ENCODE data around the gene COG7.
A peak's percentile ranks its signal among the peaks of the same experiment; 100 is the strongest.
"Not testable (repeated sequence)": the region's sequence is repeated elsewhere in the genome, so short reads cannot be mapped to it uniquely, and the experiment has no call there.

The COG7 gene

DNA sequence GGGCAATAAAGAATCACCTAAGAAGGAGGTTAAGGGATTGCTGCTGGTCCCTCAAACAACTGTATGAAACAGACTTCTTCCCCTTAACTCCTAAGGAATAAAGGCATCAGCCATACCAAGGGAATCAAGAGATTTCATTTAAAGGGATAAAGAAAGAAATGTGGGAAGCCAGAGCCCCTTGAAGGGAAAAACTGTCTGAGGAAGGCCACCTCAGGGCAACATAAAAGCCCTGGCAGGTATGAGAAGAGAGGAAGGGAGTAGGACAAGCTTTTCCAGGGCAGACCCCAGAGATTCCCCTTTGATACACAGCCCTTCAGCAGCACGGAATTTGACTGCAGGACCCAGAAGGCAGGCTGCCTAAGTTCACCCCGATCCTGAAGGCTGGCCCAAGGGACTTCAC lies 43.5 kb downstream of the COG7 start:
- Histone ChIP-seq H3K4me1 (ENCODE audit: control insufficient read depth, insufficient read depth, low read length) (peaks cover 16% of the 10 kb centered on the region), H3K9ac (ENCODE audit: low read length) (peak overlapping the region; percentile 22), H3K4me3 (ENCODE audit: low read depth, low read length) (no peak overlapping the region), H3K27me3 (ENCODE audit: control insufficient read depth, insufficient read depth, low read length) (no peaks in the 10 kb centered on the region), H3K9me3 (ENCODE audit: control insufficient read depth, insufficient read depth, low read depth, low read length) (no peaks in the 10 kb centered on the region), H3K36me3 (ENCODE audit: control insufficient read depth, insufficient read depth, low read length) (peaks cover 70% of the 10 kb centered on the region), H3K27ac (ENCODE audit: low read depth, low read length) (peak overlapping the region; percentile 48; the same call in 1 of the 2 replicates)

DNA sequence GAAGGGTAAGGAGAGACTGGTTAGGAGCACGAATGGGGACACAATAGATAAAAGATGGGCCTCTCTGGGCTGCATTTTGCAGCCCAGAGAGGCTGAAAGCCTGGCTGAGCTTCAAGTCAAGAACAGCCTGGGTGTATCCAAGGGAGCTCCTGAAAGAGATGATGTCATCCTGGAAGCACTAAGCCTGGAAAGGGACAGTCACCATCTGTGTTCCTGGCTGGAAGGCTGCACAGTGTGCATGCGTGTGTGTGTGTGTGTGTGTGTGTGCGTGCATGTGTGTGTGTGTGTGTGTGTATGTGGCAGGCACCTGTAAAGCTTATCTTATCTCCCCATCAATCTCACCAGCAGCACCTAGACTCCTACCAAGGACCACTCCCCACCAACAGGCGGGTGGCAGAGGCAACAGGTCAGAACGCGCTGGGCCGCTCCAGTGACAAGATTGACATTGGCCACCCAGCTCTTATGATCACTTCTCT lies 44.1 kb downstream of the COG7 start:
- Histone ChIP-seq H3K27ac (ENCODE audit: low read depth, low read length) (no peak overlapping the region), H3K4me3 (ENCODE audit: low read depth, low read length) (no peak overlapping the region), H3K27me3 (ENCODE audit: control insufficient read depth, insufficient read depth, low read length) (no peaks in the 10 kb centered on the region), H3K36me3 (ENCODE audit: control insufficient read depth, insufficient read depth, low read length) (peaks cover 69% of the 10 kb centered on the region), H3K9ac (ENCODE audit: low read length) (no peak overlapping the region), H3K9me3 (ENCODE audit: control insufficient read depth, insufficient read depth, low read depth, low read length) (no peaks in the 10 kb centered on the region), H3K4me1 (ENCODE audit: control insufficient read depth, insufficient read depth, low read length) (peaks cover 16% of the 10 kb centered on the region)

DNA sequence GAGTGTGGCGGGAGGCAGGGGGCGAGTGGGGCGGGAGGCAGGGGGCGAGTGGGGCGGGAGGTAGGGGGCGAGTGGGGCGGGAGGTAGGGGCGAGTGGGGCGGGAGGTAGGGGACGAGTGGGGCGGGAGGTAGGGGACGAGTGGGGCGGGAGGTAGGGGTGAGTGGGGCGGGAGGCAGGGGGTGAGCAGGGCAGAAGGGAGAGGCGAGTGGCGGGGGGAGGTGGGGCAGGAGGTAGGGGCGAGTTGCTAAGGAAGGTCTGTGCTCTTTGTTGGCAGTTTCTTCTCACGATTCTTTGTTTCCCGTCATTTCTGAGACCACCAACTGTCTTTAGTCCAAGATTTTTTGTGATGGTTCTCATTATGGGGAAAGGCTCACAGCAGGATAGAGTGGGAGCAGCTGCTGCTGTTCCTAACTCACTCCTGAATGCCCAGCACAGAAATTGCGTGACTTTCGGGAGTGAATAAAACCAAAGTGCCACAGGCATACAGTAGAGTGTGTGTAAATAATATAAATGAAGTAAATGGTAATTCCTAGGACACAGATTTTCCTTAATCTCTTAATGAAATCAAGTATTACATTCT lies 44.7 kb downstream of the COG7 start:
- H3K27ac ChIP-seq (ENCODE audit: low read depth, low read length), result no peak overlapping the region

DNA sequence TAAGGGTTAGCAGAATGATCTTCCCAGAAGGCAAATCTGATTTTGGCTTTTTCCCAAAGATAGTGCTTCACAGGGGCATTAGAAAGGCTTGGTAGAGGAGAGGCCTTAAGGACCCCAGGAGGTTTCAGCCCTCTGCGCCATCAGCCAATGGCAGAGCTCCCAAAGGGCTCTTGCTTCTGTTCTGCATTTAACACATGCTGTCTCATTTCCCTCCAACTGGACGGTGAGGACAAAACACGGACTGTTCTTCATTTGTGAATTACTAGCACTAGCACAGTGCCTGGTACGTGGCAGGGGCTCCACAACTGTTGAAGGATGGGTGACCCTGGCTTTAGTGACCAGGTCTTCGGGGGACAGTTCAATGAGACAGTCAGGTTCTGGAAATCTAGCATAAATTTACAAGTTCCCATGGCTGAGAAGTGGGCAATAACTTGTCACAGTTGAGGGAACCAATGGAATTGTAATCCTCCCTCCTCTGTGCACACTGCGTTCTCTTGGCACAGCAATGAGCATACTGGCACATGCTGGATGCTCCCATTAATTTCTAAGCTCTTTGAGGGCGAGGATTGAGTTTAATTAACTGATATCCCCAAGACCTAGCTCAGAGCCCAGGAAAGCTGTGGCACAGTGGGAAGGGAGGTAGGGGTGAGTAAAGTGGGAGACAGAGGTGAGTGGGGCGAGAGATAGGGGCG lies 45.4 kb downstream of the COG7 start:
- H3K27me3 ChIP-seq (ENCODE audit: control insufficient read depth, insufficient read depth, low read length), result no peaks in the 10 kb centered on the region
- no peak overlapping the region for H3K27ac ChIP-seq (ENCODE audit: low read depth, low read length)
- no peak overlapping the region for H3K9ac ChIP-seq (ENCODE audit: low read length)
- peaks cover 70% of the 10 kb centered on the region for H3K36me3 ChIP-seq (ENCODE audit: control insufficient read depth, insufficient read depth, low read length)
- H3K4me1 ChIP-seq (ENCODE audit: control insufficient read depth, insufficient read depth, low read length), result peaks cover 16% of the 10 kb centered on the region
- H3K9me3 ChIP-seq (ENCODE audit: control insufficient read depth, insufficient read depth, low read depth, low read length), result no peaks in the 10 kb centered on the region
- no peak overlapping the region for H3K4me3 ChIP-seq (ENCODE audit: low read depth, low read length)

More for the DNA sequence above, 44.7 kb downstream of the COG7 start:
- Histone ChIP-seq H3K36me3 (ENCODE audit: control insufficient read depth, insufficient read depth, low read length) (peaks cover 69% of the 10 kb centered on the region), H3K27me3 (ENCODE audit: control insufficient read depth, insufficient read depth, low read length) (no peaks in the 10 kb centered on the region), H3K4me3 (ENCODE audit: low read depth, low read length) (no peak overlapping the region), H3K9ac (ENCODE audit: low read length) (no peak overlapping the region), H3K9me3 (ENCODE audit: control insufficient read depth, insufficient read depth, low read depth, low read length) (no peaks in the 10 kb centered on the region), H3K4me1 (ENCODE audit: control insufficient read depth, insufficient read depth, low read length) (peaks cover 16% of the 10 kb centered on the region)

DNA sequence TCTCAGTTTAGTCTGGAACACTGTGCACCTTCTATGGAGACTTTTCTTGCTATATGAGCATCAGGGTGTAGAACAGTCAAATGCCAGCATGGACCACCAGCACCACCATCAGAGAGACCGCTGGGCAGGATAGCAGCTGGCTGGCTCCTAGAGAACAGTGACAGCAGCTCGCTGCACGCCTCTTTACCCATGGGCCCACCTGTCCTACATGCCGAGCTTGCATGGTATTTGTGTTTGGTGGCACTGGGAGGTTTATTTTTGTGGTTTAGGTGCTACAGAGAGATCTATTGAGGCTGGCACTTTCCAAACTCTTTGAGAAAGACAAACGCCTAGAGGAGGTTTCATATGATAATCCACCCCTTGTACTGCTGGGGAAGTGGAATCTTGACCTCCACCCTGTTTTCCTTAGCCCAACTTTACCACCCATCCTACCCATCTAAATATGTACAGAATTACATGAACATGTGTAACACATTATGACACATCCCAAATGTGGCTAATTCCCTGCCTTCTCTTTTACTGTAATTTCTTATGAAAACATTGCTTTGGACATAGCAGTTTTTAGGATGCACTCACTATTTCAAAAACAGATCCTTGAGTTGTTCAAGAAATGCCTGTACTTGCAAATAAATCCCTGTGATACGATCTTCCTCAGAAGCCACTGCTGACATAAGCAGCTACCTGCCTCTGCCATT lies 46.3 kb downstream of the COG7 start:
- Histone ChIP-seq H3K9ac (ENCODE audit: low read length) (no peak overlapping the region), H3K27me3 (ENCODE audit: control insufficient read depth, insufficient read depth, low read length) (no peaks in the 10 kb centered on the region), H3K27ac (ENCODE audit: low read depth, low read length) (no peak overlapping the region), H3K4me1 (ENCODE audit: control insufficient read depth, insufficient read depth, low read length) (peaks cover 16% of the 10 kb centered on the region), H3K36me3 (ENCODE audit: control insufficient read depth, insufficient read depth, low read length) (peaks cover 68% of the 10 kb centered on the region), H3K9me3 (ENCODE audit: control insufficient read depth, insufficient read depth, low read depth, low read length) (no peaks in the 10 kb centered on the region), H3K4me3 (ENCODE audit: low read depth, low read length) (no peak overlapping the region)

GRCh38 chr16:23406024-23406423 lies 47.0 kb downstream of the COG7 start:
- Histone ChIP-seq H3K27ac (ENCODE audit: low read depth, low read length) (no peak overlapping the region), H3K4me3 (ENCODE audit: low read depth, low read length) (no peak overlapping the region), H3K36me3 (ENCODE audit: control insufficient read depth, insufficient read depth, low read length) (peaks cover 67% of the 10 kb centered on the region), H3K27me3 (ENCODE audit: control insufficient read depth, insufficient read depth, low read length) (no peaks in the 10 kb centered on the region), H3K9me3 (ENCODE audit: control insufficient read depth, insufficient read depth, low read depth, low read length) (no peaks in the 10 kb centered on the region), H3K9ac (ENCODE audit: low read length) (no peak overlapping the region), H3K4me1 (ENCODE audit: control insufficient read depth, insufficient read depth, low read length) (peaks cover 21% of the 10 kb centered on the region)

GRCh38 chr16:23403547-23403946 lies 49.4 kb downstream of the COG7 start:
- no peak overlapping the region for H3K4me3 ChIP-seq (ENCODE audit: low read depth, low read length)
- no peaks in the 10 kb centered on the region for H3K27me3 ChIP-seq (ENCODE audit: control insufficient read depth, insufficient read depth, low read length)
- H3K36me3 ChIP-seq (ENCODE audit: control insufficient read depth, insufficient read depth, low read length), result peaks cover 59% of the 10 kb centered on the region
- no peak overlapping the region for H3K27ac ChIP-seq (ENCODE audit: low read depth, low read length)
- peaks cover 22% of the 10 kb centered on the region for H3K4me1 ChIP-seq (ENCODE audit: control insufficient read depth, insufficient read depth, low read length)
- no peaks in the 10 kb centered on the region for H3K9me3 ChIP-seq (ENCODE audit: control insufficient read depth, insufficient read depth, low read depth, low read length)
- H3K9ac ChIP-seq (ENCODE audit: low read length), result no peak overlapping the region

DNA sequence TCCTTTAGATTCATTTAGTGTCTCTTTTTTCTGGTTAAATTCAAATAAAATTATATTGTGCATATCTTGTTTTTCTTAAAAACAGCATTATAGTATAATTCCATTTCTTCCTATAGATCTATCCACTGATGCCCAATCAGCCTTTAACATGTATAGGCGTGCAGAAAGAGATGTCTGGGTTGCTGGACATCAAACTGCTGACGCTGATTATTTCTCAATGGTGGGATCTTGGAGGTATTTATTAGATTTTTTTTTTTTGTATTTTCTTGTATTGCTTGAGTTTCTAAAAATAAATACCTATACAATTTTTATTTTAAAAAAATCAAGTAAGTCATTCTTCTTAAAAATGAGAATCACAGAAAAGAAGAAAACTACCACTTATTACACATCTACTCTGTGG lies 50.9 kb downstream of the COG7 start:
- Histone ChIP-seq H3K4me1 (ENCODE audit: control insufficient read depth, insufficient read depth, low read length) (peaks cover 25% of the 10 kb centered on the region), H3K9me3 (ENCODE audit: control insufficient read depth, insufficient read depth, low read depth, low read length) (no peaks in the 10 kb centered on the region), H3K4me3 (ENCODE audit: low read depth, low read length) (no peak overlapping the region), H3K27me3 (ENCODE audit: control insufficient read depth, insufficient read depth, low read length) (no peaks in the 10 kb centered on the region), H3K36me3 (ENCODE audit: control insufficient read depth, insufficient read depth, low read length) (peaks cover 64% of the 10 kb centered on the region), H3K9ac (ENCODE audit: low read length) (no peak overlapping the region), H3K27ac (ENCODE audit: low read depth, low read length) (no peak overlapping the region)

GRCh38 chr16:23401139-23401538 lies 51.9 kb downstream of the COG7 start:
- no peaks in the 10 kb centered on the region for H3K9me3 ChIP-seq (ENCODE audit: control insufficient read depth, insufficient read depth, low read depth, low read length)
- no peak overlapping the region for H3K27ac ChIP-seq (ENCODE audit: low read depth, low read length)
- peaks cover 55% of the 10 kb centered on the region for H3K36me3 ChIP-seq (ENCODE audit: control insufficient read depth, insufficient read depth, low read length)
- H3K9ac ChIP-seq (ENCODE audit: low read length), result no peak overlapping the region
- no peaks in the 10 kb centered on the region for H3K27me3 ChIP-seq (ENCODE audit: control insufficient read depth, insufficient read depth, low read length)
- H3K4me1 ChIP-seq (ENCODE audit: control insufficient read depth, insufficient read depth, low read length), result peaks cover 25% of the 10 kb centered on the region
- no peak overlapping the region for H3K4me3 ChIP-seq (ENCODE audit: low read depth, low read length)

- peaks cover 49% of the 10 kb centered on the region for H3K36me3 ChIP-seq (ENCODE audit: control insufficient read depth, insufficient read depth, low read length)
- peaks cover 25% of the 10 kb centered on the region for H3K4me1 ChIP-seq (ENCODE audit: control insufficient read depth, insufficient read depth, low read length)
Measured at GRCh38 chr16:23400447-23400846, 52.5 kb downstream of the COG7 start.

More at GRCh38 chr16:23400447-23400846, 52.5 kb downstream of the COG7 start:
- H3K9me3 ChIP-seq (ENCODE audit: control insufficient read depth, insufficient read depth, low read depth, low read length); H3K9ac ChIP-seq (ENCODE audit: low read length); H3K4me3 ChIP-seq (ENCODE audit: low read depth, low read length); H3K27ac ChIP-seq (ENCODE audit: low read depth, low read length); H3K27me3 ChIP-seq (ENCODE audit: control insufficient read depth, insufficient read depth, low read length): not testable (repeated sequence)

Measured in HUES6 (cell line).